ENCODE results near the gene IFNE.

Gene IFNE, protein sequence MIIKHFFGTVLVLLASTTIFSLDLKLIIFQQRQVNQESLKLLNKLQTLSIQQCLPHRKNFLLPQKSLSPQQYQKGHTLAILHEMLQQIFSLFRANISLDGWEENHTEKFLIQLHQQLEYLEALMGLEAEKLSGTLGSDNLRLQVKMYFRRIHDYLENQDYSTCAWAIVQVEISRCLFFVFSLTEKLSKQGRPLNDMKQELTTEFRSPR

DNA sequence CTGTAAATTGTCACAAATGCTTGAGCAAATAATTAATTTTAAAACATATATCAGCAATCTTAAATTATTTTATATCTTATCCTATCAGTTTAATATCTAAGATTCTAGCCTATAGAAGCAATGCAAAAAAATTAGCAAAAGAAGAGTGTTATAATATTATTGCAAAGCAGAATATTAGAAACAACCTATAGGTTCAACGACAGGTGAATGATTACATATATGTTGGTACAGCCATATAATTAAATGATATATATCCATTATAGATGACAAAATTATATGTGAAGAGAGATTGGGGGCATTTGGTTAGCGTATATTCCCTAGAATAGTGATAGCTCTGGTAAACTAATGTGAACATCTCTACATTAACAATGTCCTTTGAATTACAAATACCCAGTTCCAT, at the start of gene IFNE:
Gene IFNE (minus strand): TSS at position 101 of the 400 bp plus-strand sequence. CDS start 619 bp downstream, outside the sequence.
- no peak for DNase-seq

DNA sequence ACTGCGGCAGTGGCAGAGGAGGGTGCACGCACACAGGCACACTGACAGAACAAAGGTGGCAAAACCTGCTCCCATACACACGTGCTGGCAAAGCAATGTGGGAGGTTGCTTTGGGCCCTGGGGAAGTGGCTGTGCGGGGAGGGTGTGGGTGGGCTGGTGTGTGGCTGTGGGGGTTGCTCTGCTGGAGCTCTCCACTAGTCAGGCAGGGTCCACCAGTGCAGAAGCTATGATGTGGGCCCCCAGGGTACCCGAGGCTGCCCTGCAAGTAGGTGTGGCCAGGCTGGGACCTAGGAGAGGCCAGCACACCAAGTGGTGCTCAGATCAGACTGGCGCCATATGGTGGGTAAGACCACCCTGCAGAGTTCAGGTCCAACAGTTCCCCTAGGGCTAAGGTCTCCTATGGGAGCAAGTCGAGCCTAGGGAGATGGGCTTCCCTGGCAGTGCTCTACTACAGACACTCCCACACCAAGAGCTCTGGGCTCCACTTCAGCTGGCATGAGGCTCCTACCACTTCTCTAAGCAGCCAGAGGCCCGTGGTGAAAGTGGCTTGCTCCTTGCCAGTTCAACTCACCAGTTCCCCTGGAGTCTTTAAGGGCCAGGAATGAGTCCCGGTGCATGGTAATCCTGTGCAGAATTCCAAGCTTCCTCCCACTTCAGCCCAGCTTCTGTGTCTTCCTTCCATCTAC, 46.2 kb upstream of the IFNE start:
- DNase-seq, result no peak

DNA sequence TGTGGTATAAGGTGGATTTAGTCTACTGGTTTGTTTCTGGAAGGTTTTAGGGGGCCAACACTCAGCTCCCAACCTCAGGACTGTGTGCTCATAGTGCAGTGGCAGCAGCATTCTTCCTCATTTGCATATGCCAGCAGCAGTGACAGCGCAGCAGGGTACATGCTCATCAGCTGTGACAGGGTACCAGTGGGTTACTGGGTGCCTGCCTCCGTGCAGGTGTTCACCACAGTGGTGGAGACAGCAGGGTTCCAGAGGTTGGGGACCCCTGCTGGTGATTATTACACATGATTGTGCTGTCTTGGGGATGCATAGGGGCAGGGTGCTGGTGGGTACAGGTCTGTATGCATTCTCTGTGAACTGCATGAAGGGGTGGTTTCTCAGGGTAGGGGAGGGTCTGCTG, 45.5 kb upstream of the IFNE start:
- DNase-seq, result no peak

DNA sequence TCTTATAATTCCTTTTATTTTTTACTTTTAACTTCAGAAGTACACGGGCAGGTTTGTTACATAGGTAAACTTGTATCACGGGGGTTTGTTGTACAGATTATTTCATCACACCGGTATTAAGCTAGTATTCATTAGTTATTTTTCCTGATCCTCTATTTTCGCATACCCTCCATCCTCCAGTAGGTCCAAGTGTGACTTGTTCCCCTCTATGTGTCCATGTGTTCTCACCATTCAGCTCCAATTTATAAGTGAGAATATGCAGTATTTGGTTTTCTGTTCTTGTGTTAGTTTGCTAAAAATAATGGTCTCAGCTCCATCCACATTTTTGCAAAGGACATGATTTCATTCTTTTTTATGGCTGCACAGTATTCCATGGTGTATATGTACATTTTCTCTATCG, 43.1 kb upstream of the IFNE start:
- DNase-seq, result no peak

DNA sequence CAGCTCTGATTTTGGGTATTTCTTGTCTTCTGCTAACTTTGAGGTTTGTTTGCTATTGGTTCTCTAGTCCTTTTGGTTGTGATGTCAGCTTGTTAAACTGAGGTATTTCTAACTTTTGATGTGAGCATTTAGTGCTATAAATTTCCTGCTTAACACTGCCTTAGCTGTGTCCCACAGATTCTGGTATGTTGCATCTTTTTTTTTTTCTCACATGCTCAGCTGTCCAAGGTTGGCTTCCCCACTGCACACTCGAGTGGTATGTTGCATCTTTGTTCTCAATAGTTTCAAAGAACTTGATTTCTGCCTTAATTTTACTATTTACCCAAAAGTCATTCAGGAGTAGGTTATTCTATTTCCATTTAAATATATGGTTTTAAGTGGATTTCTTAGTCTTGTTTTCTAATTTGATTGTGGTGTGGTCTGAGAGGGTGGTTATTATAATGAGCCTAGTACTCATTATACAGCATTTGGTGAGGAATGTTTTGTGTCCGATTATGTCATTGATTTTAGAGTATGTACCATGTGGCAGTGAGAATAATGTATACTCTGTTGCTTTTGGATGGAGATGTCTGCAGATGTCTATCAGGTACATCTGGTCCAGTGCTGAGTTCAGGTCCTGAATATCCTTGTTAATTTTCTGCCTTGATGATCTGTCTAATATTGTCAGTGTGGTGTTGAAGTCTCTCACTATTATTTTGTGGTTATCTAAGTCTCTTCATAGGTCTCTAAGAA, 42.2 kb upstream of the IFNE start:
- no peak for DNase-seq

DNA sequence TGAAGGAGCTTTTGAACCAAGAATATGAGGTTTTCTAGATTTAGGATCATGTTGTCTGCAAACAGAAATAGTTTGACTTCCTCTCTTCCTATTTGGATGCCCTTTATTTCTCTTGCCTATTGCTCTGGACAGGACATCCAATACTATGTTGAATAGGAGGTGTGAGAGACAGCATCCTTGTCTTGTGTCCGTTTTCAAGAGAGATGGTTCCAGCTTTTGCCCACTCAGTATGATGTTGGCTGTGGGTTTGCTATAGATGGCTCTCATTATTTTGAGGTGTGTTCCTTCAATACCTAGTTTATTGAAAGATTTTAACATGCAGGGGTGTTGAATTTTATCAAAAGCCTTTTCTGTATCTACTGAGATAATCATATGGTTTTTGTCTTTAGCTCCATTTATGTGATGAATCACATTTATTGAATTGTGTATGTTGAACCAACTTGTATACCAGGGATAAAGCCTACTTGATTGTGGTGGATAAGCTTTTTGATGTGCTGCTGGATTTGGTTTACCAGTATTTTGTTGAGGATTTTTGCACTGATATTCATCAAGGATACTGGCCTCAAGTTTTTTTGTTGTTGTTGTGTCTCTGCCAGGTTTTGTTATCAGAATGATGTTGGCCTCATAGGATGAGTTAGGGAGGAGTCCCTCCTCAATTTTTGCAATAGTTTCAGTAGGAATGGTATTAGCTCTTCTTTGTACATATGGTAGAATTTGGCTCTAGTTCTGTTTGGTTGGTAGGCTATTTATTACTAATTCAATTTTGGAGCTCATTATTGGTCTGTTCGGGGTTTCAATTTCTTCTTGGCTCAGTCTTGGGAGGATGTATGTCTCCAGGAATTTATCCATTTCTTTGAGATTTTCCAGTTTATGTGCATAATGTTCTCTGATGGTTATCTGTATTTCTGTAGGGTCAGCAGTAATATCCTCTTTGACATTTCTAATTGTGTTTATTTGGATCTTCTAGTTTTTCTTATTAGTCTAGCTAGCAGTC, 41.2 kb upstream of the IFNE start:
- no peak for DNase-seq

DNA sequence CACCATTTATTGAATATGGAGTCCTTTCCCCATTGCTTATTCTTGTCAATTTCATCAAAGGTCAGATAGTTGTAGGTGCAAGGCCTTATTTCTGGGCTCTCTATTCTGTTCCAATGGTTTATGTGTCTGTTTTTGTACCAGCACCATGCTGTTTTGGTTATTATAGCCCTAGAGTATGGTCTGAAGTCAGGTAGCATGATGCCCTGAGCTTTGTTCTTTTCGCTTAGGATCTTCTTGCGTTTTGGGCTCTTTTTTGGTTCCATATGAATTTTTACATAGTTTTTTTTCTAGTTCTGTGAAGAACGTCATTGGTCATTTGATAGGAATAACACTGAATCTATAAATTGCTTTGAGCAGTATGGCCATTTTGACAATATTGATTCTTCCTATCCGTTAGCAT, 40.2 kb upstream of the IFNE start:
- no peak for DNase-seq

DNA sequence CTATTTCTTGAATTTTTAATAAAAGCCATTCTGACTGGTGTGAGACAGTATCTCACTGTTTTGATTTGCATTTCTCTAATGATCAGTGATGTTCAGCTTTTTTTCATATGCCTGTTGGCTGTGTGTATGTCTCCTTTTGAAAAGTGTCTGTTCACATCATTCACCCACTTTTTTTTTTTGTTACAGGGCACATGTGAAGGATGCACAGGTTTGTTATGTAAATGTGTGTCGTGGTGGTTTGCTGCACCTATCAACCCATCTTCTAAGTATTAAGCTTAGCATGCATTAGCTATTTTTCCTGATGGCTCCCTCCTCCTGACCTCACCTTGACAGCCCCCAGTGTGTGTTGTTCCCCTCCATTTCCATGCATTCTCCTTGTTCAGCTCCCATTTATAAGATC, 39.3 kb upstream of the IFNE start:
- no peak for DNase-seq

DNA sequence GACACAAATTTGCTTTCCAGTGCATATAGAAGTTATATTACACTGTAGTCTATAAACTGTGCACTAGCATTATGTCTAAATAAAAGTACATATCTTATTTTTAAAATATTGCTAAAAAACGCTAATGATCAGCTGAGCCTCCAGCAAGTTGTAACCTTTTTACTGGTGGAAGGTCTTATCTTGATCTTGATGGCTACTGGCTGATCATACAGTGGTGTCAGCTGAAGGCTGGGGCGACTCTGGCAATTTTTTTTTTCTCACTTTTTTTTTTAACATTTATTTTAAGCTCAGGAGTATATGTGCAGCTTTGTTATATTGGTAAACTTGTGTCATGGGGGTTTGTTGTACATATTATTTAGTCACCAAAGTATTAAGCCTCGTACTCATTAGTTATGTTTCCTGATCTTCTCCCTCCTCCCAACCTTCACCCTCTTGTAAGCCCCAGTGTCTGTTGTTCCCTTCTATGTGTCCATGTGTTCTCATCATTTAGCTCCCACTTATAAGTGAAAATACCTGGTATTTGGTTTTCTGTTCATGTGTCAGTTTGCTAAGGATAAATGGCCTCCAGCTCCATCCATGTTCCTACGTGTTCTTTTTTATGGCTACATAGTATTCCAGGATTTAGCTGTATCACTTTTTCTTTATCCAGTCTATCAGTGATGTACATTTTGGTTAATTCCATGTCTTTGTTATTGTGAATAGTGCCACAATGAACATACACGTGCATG, 38.6 kb upstream of the IFNE start:
- no peak for DNase-seq

DNA sequence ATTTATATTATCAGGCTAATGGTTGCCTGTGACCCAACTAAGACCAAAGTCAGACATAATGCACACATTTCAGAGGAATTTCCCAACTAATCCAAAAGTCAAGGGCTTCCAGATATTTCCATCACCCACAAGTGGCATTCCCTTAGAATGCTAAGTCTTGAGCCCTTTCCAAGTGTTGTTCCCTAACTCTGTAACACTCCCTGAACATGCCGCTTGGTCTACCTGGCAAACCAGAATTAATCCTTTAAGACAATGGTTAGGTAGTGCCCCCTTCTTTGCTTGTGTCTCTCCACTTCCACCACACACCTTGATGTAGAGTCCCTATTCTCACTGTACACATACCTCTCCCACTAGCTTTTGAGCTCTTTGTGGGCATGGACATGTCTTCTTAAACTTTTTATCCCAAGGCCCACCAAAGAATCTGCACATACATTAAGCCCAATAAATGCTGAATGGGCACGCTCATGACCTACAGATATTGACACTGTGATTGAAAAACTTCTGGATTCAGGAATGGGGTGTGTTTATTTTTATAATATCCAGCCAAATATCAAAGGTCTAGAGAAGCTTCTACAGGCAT, 37.8 kb upstream of the IFNE start:
- no peak for DNase-seq

DNA sequence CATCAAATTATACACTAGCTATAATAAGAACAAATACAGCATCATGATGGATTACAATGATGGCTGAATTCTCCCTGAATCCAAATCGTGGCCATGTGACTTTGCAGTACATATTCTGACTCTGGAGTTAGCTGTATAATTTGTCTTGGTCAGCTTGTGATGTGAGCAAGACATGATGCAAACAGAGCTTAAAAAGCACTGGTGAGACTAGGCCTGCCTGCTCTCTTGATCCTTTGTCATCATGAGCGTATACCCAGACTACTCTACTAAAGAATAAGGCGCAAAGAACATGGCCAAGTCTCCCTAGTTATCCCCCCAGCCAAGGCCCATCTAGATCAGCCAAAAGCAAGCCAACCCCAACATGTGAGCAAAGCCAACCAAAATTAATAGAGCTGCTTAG, 34.7 kb upstream of the IFNE start:
- DNase-seq, result no peak

DNA sequence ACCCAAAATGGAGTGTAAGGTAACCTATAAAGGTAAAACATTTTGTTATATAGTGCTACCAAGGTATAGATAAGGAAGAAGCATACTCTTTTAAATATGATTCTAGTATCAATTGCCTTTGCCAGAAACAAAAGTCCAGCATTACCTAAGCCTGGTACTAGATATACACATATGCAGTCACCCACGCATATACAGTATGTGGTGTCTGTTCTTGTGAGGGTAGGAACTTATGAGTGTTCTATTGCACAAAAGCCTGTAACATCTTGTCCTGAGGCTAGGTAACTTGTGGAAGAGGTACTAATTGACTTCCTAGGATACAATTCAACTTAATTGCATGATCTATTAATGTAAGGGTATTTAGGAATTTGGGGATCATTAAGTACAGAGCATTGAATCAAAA, 31.3 kb upstream of the IFNE start:
- no peak for DNase-seq

DNA sequence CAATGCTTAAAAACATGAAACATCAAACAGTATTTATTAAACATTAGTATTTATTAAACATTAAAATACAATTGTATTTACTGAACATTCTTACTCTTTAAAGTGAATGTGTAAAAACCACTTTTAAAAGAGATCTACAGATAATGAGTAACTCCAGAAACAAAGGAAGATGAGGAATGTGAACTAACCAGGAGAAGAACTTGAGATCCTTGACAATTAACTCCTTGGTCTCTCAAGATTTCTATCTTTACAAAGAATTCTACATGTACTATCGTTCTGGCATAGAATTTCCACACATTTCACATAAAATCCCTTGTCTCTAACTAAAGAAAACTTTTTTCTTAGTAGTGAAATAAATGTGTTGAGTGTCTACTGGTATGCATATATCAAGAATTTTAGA, 28.7 kb upstream of the IFNE start:
- DNase-seq, result no peak

DNA sequence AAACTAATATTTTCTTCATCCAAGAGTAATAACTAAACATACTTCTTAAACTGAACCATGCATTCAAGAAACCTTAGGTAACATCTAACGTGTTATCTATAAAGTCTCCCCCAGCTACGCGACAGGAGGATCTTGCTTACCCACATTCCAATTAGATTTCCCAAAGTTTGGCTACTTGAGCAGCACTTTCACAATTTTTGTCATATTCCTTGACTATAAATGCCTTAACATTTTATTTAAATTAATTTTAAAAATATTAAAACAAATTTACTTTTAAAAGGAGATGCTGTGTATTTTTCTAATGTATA, 25.3 kb upstream of the IFNE start:
- no peak for DNase-seq

DNA sequence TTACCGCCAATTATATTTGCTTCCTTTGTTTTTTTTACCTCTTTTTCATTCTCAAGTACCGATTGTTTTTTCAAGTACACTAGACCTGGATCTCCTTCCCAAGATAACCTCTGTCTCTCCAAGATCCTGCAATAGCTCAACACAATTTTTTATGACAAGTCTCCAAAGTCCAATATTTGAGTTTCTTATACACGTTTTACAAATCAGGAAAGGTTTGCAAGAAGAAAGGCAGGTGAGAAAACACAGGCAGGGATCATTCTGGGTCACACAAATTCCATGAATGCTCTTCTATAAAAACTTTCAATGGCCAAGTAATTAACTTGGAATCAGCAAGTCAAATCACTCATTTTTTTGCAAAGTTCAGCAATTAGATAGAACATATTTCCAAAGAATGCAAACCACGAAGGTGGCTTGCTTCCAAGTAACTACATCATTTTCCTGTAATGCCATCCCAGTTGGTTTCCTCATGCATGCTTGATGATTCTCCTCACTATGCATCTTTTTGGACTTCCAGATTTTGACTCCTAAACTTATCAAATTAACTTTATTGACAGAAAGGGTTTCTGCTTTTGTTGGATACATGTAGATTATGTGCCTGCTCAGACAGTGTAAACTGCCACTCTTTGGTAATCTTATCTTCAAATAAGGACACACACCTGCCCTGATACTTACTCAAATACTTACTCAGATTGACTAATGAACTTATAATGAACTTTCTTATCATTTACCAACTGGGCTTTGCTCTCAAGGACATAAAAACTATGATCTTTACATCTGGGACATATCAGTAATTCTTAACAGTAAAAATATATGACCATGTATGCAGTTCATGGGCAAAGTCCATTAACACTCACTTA, 24.7 kb upstream of the IFNE start:
- DNase-seq, result no peak

DNA sequence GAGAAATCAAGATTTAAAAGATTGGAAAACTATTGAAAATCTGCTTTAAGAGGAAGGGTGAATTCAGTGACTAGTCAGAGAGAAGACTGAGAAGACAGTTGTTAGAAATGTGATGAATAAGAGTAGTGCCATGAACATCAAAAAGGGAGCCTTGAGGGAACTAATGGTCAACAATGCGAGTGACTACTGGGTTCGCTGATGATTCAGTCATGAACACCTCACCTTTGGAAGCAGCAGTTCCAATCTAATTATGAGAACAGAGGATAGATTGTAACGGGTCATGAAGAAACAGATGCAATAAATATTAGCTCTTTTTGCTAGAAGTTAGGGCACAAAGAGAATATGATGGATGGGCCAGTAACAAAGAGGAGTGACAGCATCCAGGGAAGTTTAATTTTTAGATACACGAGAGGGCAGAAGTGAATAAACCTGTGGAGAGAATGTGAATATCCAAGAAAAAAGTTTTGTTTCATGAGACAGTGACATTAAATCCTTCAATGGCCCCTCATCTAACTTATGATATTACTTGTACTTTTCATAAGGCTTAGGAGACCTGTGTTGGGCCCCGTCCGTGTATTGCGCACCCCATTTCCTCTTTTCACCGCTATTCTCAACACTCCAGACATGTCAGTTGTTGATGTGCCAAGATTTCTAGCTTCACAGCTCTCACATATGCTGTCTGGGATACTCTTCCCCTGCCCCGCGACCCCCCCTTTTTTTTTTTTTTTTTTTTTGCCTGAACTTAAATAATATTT, 23.5 kb upstream of the IFNE start:
- DNase-seq, result no peak

DNA sequence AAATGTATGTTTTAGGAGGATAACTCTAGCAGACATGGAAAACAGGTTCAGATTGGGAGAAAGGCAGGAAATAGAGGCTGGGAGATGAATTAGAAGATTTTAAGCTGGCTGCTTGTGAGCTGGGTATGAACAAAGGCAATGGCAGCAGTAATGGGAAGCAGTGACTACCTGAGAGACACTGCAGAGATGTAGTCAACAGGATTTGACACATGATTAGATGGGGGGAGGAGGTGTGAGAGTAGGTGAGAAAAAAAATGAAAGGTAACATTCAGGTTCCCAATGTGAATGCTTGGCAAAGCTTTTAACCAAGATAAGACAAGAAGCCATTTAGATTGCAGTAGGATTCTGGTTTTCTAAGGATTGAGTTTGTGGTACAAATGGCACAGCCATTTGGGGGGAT, 22.8 kb upstream of the IFNE start:
- DNase-seq, result no peak

DNA sequence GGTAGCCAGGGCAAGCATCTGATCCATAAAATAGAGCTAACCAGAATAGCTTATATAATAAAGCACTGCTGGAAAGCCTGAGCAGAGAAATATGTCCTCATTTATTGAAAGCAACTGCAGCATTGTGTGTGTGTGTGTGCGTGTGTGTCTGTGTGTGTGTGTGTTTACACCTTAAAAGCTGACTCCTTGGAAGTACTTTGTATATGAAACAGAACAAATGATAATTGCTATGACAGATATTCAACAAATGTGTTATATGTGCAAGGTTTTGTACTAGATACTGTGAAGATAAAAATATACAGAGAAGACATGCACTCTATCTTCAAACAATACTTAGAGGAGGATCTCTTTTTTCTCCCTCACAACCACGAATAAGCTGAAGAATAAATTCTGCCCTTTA, 22.0 kb upstream of the IFNE start:
- no peak for DNase-seq

DNA sequence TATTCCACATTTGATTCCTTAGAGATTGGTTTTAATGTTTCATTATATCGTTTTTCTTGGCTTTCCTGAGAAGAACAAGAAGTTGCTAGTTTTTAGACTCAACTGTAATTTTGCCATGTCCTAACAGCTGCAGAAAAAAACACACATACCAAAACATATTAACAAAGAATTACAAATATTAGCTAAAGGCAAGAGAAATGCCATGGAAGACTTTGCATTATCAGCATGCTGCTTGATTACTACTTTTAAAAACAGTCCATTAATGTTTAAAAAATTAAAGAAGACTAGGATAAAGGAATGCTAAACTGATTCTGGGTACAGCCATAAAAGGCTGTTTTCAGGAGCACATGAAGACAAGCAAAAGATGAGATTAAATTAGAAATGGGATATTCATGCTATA, 20.5 kb upstream of the IFNE start:
- no peak for DNase-seq

DNA sequence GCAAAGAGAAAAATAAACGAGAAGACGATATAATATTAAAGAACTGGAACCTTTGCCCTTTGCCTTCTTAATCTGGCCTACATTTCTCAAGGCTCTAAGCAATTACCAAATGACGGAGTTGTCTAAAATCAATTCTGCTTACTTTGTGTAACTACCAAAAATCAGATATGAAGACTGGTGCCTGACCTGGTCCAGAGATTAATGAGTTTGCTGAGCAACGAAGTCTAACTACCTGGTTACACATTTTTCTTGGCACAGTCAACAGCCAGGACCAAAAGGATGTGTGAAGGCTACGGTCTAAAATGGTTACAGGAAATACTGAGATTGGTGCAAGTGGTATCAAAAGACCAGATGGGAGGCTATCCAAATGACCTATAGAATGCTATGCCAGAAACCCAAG, 17.8 kb upstream of the IFNE start:
- DNase-seq, result no peak

DNA sequence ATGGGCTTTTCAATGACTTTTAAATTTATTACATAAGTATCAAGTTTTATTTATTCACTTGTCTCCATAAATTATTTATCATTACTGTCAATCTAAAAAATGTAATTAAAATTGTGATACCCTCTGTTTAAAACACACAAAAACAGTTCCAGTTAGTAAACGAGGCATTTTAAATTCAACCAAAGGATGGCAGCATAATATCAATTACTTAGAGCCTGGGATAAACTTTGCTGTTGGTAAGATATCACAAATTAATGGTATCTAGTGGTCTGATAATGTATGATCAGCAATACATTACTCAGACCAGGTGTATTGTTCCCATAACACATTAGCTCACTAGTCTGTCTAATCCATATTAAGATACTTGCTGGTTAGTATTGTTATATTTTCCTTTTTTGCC, 9.6 kb upstream of the IFNE start:
- no peak for DNase-seq
